Measurements from ENCODE around the gene NUP210.

DNA sequence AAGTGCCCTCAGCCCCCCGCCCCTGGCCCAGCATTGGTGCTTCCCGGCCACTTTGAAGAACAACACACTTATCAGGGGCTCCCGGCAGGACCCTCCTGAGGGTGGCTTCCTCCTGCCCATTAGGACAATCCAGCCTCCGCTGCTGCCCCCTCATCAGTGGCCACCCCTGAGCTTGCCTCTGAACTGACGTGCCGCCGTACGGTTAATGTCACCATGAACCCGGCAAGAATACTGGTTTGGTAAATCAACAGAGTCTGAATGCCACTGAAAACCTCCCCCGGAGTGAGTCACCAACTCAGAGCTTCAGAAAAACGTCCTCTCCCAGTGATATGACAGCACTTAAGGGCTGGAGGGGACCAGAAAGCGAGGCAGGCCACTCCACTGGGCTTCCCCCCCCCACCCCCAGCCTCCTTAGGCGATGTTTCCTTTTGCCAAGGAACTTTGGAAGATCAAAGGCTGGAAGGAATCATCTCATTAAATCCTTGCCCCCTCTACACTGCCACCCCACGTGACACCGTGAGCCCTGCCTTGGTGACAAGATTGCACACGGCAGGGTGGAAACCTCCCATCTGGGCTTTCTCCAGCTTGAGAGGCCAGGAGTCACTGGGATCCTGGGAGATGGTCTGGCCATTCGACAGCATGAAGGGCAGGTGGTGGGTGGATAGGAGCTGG is 142.1 kb downstream of the NUP210 start:
- no peak for TF ChIP-seq SUZ12 (IDR thresholded peaks at IDR 0.05; ENCODE audit: extremely low read depth, insufficient read depth, insufficient read length)
- no peak for TF ChIP-seq ZNF274 (IDR thresholded peaks at IDR 0.05; ENCODE audit: low read depth, low read length)
